CD4-positive, alpha-beta T cell (primary cell): ENCODE results near the gene AARSD1. TPM values are rescaled to one million over a fixed set of nuclear protein-coding genes. Genes with fewer than 3 reads are reported as not detected.

Experiments
- ATAC-seq: fragments of 200-7000 bp; cut with Tn5 transposase; one replicate; pipeline ENCODE4 v1.10.0; 2022; ENCODE audit warnings: mild to moderate bottlenecking; ENCODE audit not compliant: poor library complexity
- CTCF ChIA-PET: fragments of 350-600 bp; sonication (Branson Sonifier 250); formaldehyde crosslinking; loops from one replicate; lab custom pipeline; 2021; ENCODE audit warnings: antibody characterized with exemption, inconsistent platforms; lab: Charles Lee
- POLR2A ChIA-PET: fragments of 350-600 bp; sonication (Branson Sonifier 250); formaldehyde crosslinking; loops from one replicate; lab custom pipeline; 2021; ENCODE audit warnings: antibody characterized with exemption, inconsistent platforms; lab: Charles Lee
- DNase-seq, 14 experiments: peaks; one replicate each; pipeline ENCODE4 v3.0.0-alpha.2; 2013 to 2020; ENCODE audit warnings: mixed read lengths in 2 of 14
- H3K27ac ChIP-seq, 2 donors: one replicate each; pipeline versions ENCODE4 v1.5.1 to v1.7.0; 2013; ENCODE audit warnings: low read length in 2 of 2, low read depth in 1 of 2, mild to moderate bottlenecking in 1 of 2
- H3K27me3 ChIP-seq, 2 experiments: 1 replicate in 1 of 2; 2 replicates in 1 of 2; pipeline versions ENCODE4 v1.6.1 to v1.7.0; 2013; ENCODE audit warnings: low read length in 2 of 2, control low read depth in 1 of 2, mild to moderate bottlenecking in 1 of 2, moderate library complexity in 1 of 2; ENCODE audit not compliant: insufficient read depth in 2 of 2, control insufficient read depth in 1 of 2
- H3K36me3 ChIP-seq: one replicate; pipeline ENCODE4 v1.6.1; 2013; ENCODE audit warnings: low read length, control low read depth; ENCODE audit not compliant: insufficient read depth
- H3K4me1 ChIP-seq: one replicate; pipeline ENCODE4 v1.6.1; 2013; ENCODE audit warnings: low read length, control low read depth; ENCODE audit not compliant: insufficient read depth
- H3K4me3 ChIP-seq: one replicate; pipeline ENCODE4 v1.5.1; 2013; ENCODE audit warnings: mild to moderate bottlenecking, low read length, moderate library complexity
- H3K9me3 ChIP-seq, 2 experiments: 1 replicate in 1 of 2; 2 replicates in 1 of 2; pipeline versions ENCODE4 v1.6.1 to v1.7.0; 2013; ENCODE audit warnings: low read length in 2 of 2, mild to moderate bottlenecking in 2 of 2, control low read depth in 1 of 2, moderate library complexity in 1 of 2; ENCODE audit not compliant: control insufficient read depth in 1 of 2, insufficient read depth in 1 of 2
- H3K27ac Mint-ChIP-seq: one replicate; pipeline ENCODE4 v1.8.0; 2020; ENCODE audit warnings: mixed read lengths
- H3K27me3 Mint-ChIP-seq: one replicate; pipeline ENCODE4 v1.8.0; 2021; ENCODE audit warnings: mixed read lengths
- H3K36me3 Mint-ChIP-seq: one replicate; pipeline ENCODE4 v1.8.0; 2021; ENCODE audit warnings: low read depth, mixed read lengths
- H3K4me1 Mint-ChIP-seq: one replicate; pipeline ENCODE4 v1.8.0; 2021; ENCODE audit warnings: low read depth, mixed read lengths
- H3K4me3 Mint-ChIP-seq: one replicate; pipeline ENCODE4 v1.8.0; 2020; ENCODE audit warnings: mild to moderate bottlenecking, mixed read lengths
- H3K9me3 Mint-ChIP-seq: one replicate; pipeline ENCODE4 v1.8.0; 2020; ENCODE audit warnings: mixed read lengths
- intact Hi-C, 2 experiments: fragments of 100-400 bp; cut with DNase I in 1 of 2; cut with micrococcal nuclease in 1 of 2; formaldehyde crosslinking; loops; one replicate each; pipeline versions ENCODE4 v1.15.1 to v1.9.0; 2023 to 2025; cut with DNase I, micrococcal nuclease
- total RNA-seq, 174 experiments: library from RNA in 2 of 174; stranded (reverse) in 2 of 174; gene quantifications; one replicate each; pipeline ENCODE4 v1.2.3 and lab custom pipeline; 2021 to 2026
- TF ChIP-seq, protein P1 (sequence below): fragments of 200-600 bp; IDR thresholded peaks from one replicate; pipeline ENCODE4 v1.8.0; 2022; ENCODE audit warnings: antibody characterized with exemption, mild to moderate bottlenecking

The AARSD1 gene
- total RNA-seq, 2 experiments from 2014 or later = 60.4 to 70.8 TPM

DNA sequence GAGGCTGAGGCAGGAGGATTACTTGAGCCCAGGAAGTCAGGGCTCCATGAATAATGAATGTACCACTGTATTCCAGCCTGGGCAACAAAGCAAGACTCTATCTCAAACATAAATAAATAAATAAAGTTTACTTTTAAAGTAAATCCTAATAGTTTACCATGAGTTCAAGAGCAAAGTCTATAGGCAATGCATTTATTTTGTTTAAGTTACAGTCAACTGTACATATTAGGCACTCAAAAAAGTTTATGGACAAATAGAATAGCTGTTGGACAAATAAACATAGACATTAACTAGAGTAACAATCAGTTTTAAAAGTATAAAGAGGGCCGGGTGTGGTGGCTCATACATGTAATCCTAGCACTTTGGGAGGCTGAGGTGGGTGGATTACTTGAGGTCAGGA, 3.7 kb upstream of the AARSD1 start:
- H3K4me1 Mint-ChIP-seq = peaks cover 14% of the 10 kb centered on the region
- no peak overlapping the region for H3K4me3 Mint-ChIP-seq
- TF ChIP-seq, protein P1, sequence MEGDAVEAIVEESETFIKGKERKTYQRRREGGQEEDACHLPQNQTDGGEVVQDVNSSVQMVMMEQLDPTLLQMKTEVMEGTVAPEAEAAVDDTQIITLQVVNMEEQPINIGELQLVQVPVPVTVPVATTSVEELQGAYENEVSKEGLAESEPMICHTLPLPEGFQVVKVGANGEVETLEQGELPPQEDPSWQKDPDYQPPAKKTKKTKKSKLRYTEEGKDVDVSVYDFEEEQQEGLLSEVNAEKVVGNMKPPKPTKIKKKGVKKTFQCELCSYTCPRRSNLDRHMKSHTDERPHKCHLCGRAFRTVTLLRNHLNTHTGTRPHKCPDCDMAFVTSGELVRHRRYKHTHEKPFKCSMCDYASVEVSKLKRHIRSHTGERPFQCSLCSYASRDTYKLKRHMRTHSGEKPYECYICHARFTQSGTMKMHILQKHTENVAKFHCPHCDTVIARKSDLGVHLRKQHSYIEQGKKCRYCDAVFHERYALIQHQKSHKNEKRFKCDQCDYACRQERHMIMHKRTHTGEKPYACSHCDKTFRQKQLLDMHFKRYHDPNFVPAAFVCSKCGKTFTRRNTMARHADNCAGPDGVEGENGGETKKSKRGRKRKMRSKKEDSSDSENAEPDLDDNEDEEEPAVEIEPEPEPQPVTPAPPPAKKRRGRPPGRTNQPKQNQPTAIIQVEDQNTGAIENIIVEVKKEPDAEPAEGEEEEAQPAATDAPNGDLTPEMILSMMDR = no peak
- H3K36me3 Mint-ChIP-seq = peaks cover 12% of the 10 kb centered on the region
- no peaks in the 10 kb centered on the region for H3K27me3 Mint-ChIP-seq
- ChIA-PET CTCF (no interaction called here), POLR2A (no interaction called here)
- peaks cover 16% of the 10 kb centered on the region for H3K4me1 ChIP-seq
- intact Hi-C loops = no loop called here
- no peaks in the 10 kb centered on the region for H3K36me3 ChIP-seq
- no peaks in the 10 kb centered on the region for H3K9me3 ChIP-seq
- H3K27ac Mint-ChIP-seq = no peak overlapping the region
- H3K9me3 Mint-ChIP-seq = no peaks in the 10 kb centered on the region
- ATAC-seq = no peak
- no peak overlapping the region for H3K27ac ChIP-seq
- DNase-seq = no peak
- H3K4me3 ChIP-seq = no peak overlapping the region
- no peaks in the 10 kb centered on the region for H3K27me3 ChIP-seq

DNA sequence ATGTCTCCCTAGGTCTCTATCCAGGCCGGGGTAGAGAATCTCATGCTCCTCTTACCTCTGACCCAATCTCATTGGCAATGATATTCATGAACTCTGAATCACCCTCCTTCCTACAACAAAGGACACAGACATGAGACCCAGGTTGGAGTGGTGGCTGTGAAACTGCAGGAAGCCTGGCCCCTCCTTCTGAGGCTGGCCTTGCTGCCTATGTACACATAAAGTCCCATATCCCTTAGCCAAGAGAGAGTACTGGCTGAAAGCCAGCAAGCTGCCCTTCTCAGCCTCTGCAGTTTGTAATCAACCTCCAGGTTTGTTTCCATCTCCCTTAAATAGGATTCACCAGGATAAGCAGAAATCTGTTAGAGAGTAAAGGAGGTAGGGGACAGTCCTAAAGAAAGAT, 10.6 kb downstream of the AARSD1 start:
- Histone ChIP-seq H3K4me1 (no peaks in the 10 kb centered on the region), H3K27ac (no peak overlapping the region), H3K36me3 (peaks cover 65% of the 10 kb centered on the region), H3K9me3 (no peaks in the 10 kb centered on the region), H3K27me3 (no peaks in the 10 kb centered on the region), H3K4me3 (no peak overlapping the region)
- DNase-seq (no peak), ATAC-seq (no peak)
- Mint-ChIP-seq H3K4me3 (no peak overlapping the region), H3K9me3 (no peaks in the 10 kb centered on the region), H3K27ac (no peak overlapping the region), H3K4me1 (no peaks in the 10 kb centered on the region), H3K36me3 (peaks cover 84% of the 10 kb centered on the region), H3K27me3 (no peaks in the 10 kb centered on the region)
- intact Hi-C loops = no loop called here
- CTCF ChIA-PET = no interaction called here
- POLR2A ChIA-PET = no interaction called here
- TF ChIP-seq, protein P1 = no peak

DNA sequence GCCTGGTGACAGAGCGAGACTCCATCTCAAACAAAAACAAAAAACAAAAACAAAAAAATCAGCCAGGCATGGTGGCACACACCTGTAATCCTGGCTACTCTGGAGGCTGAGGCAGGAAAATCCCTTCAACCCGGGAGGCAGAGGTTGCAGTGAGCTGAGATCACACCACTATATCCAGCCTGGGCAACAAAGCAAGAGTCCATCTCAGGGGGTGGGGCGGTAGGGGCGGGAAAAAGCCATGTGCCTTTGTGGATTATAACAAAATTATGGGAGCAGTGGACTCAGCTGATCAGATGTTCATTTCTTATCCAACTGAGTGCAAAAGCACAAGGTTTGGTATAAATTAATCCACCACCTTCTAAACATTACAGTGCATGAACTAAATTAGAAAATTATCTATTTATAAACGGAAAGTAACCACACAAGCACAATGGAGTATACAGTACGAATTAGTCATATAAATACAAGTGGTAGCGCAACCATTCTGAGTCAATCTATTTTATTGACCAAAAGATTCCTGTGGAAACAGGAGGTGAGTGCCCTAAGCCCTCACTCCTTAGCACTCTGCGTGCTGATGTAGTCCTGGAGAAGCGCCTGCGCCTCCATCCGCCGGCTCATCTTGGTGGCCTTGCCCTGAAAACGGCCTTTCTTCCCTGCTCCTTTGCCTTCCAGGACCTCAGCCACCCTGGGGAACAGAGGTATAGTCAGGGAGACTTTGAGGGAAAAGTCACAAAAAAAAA, 14.0 kb downstream of the AARSD1 start:
- DNase-seq (no peak), ATAC-seq (no peak)
- no peaks in the 10 kb centered on the region for H3K4me1 ChIP-seq
- H3K27ac ChIP-seq = no peak overlapping the region
- ChIA-PET POLR2A (no interaction called here), CTCF (no interaction called here)
- H3K9me3 ChIP-seq = no peaks in the 10 kb centered on the region
- Mint-ChIP-seq H3K9me3 (no peaks in the 10 kb centered on the region), H3K36me3 (peaks cover 60% of the 10 kb centered on the region), H3K27ac (no peak overlapping the region), H3K4me3 (no peak overlapping the region), H3K4me1 (no peaks in the 10 kb centered on the region), H3K27me3 (no peaks in the 10 kb centered on the region)
- intact Hi-C loops = no loop called here
- peaks cover 47% of the 10 kb centered on the region for H3K36me3 ChIP-seq
- no peaks in the 10 kb centered on the region for H3K27me3 ChIP-seq
- TF ChIP-seq, protein P1 = no peak
- H3K4me3 ChIP-seq = no peak overlapping the region
